ENCODE results near the gene PABPC4L. TPM values are rescaled to one million over a fixed set of nuclear protein-coding genes. Genes with fewer than 3 reads are reported as not detected.

Gene PABPC4L
- total RNA-seq, 2 experiments from 2014 or later = not detected

- no peak overlapping the region for H3K4me3 ChIP-seq (ENCODE audit: low read depth, low read length, poor library complexity, severe bottlenecking)
- no TSS peak for BruUV-seq (replicated peaks)
- intact Hi-C loops (cut with micrococcal nuclease; ENCODE audit: unreplicated experiment) = no loop called here
- no peaks in the 10 kb centered on the region for H3K79me2 ChIP-seq (ENCODE audit: insufficient read depth, low read depth, low read length)
- no peak overlapping the region for H2AFZ ChIP-seq (ENCODE audit: low read length)
- ChIA-PET CTCF (ENCODE audit: unreplicated experiment) (no interaction called here), POLR2A (interaction anchor here (0.7 kb wide), 1 partner anchor 750 kb away, joined by 11 read pairs; no protein-coding TSS in a partner anchor)
- H3K4me2 ChIP-seq (ENCODE audit: low read length) = no peak overlapping the region
- no peak for DNase-seq (ENCODE audit: low spot score)
- no peaks in the 10 kb centered on the region for H3K36me3 ChIP-seq (ENCODE audit: insufficient read depth, low read length)
- H3K9me2 ChIP-seq (ENCODE audit: insufficient read depth, low read length) = no peaks in the 10 kb centered on the region
- no peak for TF ChIP-seq EZH2phosphoT487 (IDR thresholded peaks at IDR 0.05; ENCODE audit: borderline replicate concordance, low read depth, low read length)
- no peak overlapping the region for H3K27ac ChIP-seq (ENCODE audit: low read depth, low read length, poor library complexity, severe bottlenecking)
- no peaks in the 10 kb centered on the region for H3K9me3 ChIP-seq (ENCODE audit: low read length)
- no peaks in the 10 kb centered on the region for H4K20me1 ChIP-seq (ENCODE audit: insufficient read depth, low read length)
- H3K4me1 ChIP-seq (ENCODE audit: insufficient read depth, low read length, poor library complexity, severe bottlenecking) = no peaks in the 10 kb centered on the region
Measured at GRCh38 chr4:134178706-134179105, 22.9 kb downstream of the PABPC4L start.

DNA sequence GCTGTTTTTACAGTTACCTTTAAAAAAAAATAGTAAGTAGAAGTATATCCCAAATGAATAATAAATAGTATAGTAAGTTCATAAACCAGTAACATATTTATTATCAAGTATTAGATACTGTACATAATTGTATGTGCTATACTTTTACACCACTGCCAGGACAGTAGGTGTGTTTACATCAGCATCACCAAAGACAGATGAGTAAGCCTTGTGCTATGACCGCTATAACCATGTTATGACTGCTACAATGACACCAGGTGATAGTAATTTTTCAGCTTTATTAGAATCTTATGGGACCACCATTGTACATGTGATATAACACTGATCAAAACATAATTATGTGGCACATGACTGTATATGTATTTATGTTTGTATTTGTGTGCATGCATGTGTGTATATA, 27.3 kb downstream of the PABPC4L start:
- Histone ChIP-seq H2AFZ (ENCODE audit: low read length) (no peak overlapping the region), H3K4me3 (ENCODE audit: low read depth, low read length, poor library complexity, severe bottlenecking) (no peak overlapping the region), H3K79me2 (ENCODE audit: insufficient read depth, low read depth, low read length) (no peaks in the 10 kb centered on the region), H3K4me2 (ENCODE audit: low read length) (no peak overlapping the region), H3K27ac (ENCODE audit: low read depth, low read length, poor library complexity, severe bottlenecking) (no peak overlapping the region), H3K9me2 (ENCODE audit: insufficient read depth, low read length) (no peaks in the 10 kb centered on the region), H3K4me1 (ENCODE audit: insufficient read depth, low read length, poor library complexity, severe bottlenecking) (no peaks in the 10 kb centered on the region), H4K20me1 (ENCODE audit: insufficient read depth, low read length) (no peaks in the 10 kb centered on the region), H3K36me3 (ENCODE audit: insufficient read depth, low read length) (no peaks in the 10 kb centered on the region), H3K9me3 (ENCODE audit: low read length) (no peaks in the 10 kb centered on the region)
- CTCF ChIA-PET (ENCODE audit: unreplicated experiment) = no interaction called here
- TF ChIP-seq EZH2phosphoT487 (IDR thresholded peaks at IDR 0.05; ENCODE audit: borderline replicate concordance, low read depth, low read length) (no peak), CTCF (conservative IDR thresholded peaks at IDR 0.05; ENCODE audit: low read length) (no peak)
- DNase-seq (ENCODE audit: low spot score) = no peak
- intact Hi-C loops (cut with micrococcal nuclease; ENCODE audit: unreplicated experiment) = no loop called here
- POLR2A ChIA-PET = no interaction called here
- BruUV-seq (replicated peaks) = no TSS peak

DNA sequence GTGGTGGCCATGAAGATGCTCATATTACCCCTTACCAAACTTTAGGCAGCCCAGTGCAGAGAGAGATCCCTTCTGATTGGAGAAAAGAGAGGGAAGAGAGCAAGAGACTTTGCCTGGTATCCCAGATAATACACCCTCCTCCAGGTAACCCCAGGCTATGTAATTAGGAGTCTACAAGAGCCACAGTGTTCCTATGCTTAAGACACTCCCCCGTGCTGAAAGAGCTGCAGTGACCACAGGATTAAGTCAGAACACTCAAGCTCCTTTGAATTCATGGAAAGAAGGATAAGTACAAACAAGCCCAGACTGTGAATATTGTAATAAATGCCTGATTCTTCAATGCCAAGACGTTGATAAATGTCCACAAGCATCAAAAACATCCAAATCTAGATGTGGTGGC, 41.4 kb downstream of the PABPC4L start:
- no peak for DNase-seq (ENCODE audit: low spot score)
- no TSS peak for BruUV-seq (replicated peaks)
- ChIA-PET CTCF (ENCODE audit: unreplicated experiment) (no interaction called here), POLR2A (no interaction called here)
- TF ChIP-seq EZH2phosphoT487 (IDR thresholded peaks at IDR 0.05; ENCODE audit: borderline replicate concordance, low read depth, low read length) (no peak), CTCF (conservative IDR thresholded peaks at IDR 0.05; ENCODE audit: low read length) (no peak)
- Histone ChIP-seq H3K9me3 (ENCODE audit: low read length) (no peaks in the 10 kb centered on the region), H3K4me3 (ENCODE audit: low read depth, low read length, poor library complexity, severe bottlenecking) (no peak overlapping the region), H3K36me3 (ENCODE audit: insufficient read depth, low read length) (no peaks in the 10 kb centered on the region), H3K27ac (ENCODE audit: low read depth, low read length, poor library complexity, severe bottlenecking) (no peak overlapping the region), H3K9me2 (ENCODE audit: insufficient read depth, low read length) (no peaks in the 10 kb centered on the region), H2AFZ (ENCODE audit: low read length) (no peak overlapping the region), H4K20me1 (ENCODE audit: insufficient read depth, low read length) (no peaks in the 10 kb centered on the region), H3K4me2 (ENCODE audit: low read length) (no peak overlapping the region), H3K79me2 (ENCODE audit: insufficient read depth, low read depth, low read length) (no peaks in the 10 kb centered on the region), H3K4me1 (ENCODE audit: insufficient read depth, low read length, poor library complexity, severe bottlenecking) (no peaks in the 10 kb centered on the region)
- intact Hi-C loops (cut with micrococcal nuclease; ENCODE audit: unreplicated experiment) = no loop called here

All from OCI-LY7 (cell line).